Measurements from ENCODE around the gene CASP7. TPM values are rescaled to one million over a fixed set of nuclear protein-coding genes. Genes with fewer than 3 reads are reported as not detected.

The CASP7 gene
- total and polyA plus RNA-seq, 2 of the 8 experiments (the other 6 are each of a cell fraction or from before 2014, with no cell fraction given), result 2.3 to 4.1 TPM

GRCh38 chr10:113775686-113776294, 96.1 kb downstream of the CASP7 start:
- H3K23ac ChIP-seq (ENCODE audit: insufficient read length), result no peak overlapping the region
- 79% methylated on average over 4 of the region's 4 CpGs; no CpG with 5 or more reads in 1 of the 2 experiments for WGBS, 2 experiments (ENCODE audit: extremely low coverage in 1 of 2, insufficient coverage in 1 of 2, insufficient read length in 1 of 2, insufficient replicate concordance in 2 of 2, low coverage in 1 of 2, low lambda C conversion rate in 2 of 2, missing lambda C conversion rate in 1 of 2)
- H3K18ac ChIP-seq (ENCODE audit: extremely low read depth, low read length), result no peak overlapping the region
- H4K5ac ChIP-seq (ENCODE audit: insufficient read length, low read depth, low read length), result no peak overlapping the region
- POLR2A ChIA-PET (ENCODE audit: partially characterized antibody), result no interaction called here
- H2BK5ac ChIP-seq (ENCODE audit: low read depth, low read length), result no peak overlapping the region
- H3K27me3 ChIP-seq (replicated peaks in 1 of 4; ENCODE audit: control insufficient read depth in 3 of 4, extremely low read depth in 1 of 4, insufficient read depth in 3 of 4, low read length in 3 of 4), result no peaks in the 10 kb centered on the region
- no peak overlapping the region for H3K4me2 ChIP-seq (ENCODE audit: insufficient read depth in 1 of 2, low read depth in 2 of 2, low read length in 2 of 2)
- no peaks in the 10 kb centered on the region for H3K79me2 ChIP-seq (ENCODE audit: control insufficient read depth in 1 of 2, insufficient read depth in 2 of 2, low read length in 2 of 2)
- no peak overlapping the region for H3K9ac ChIP-seq (replicated peaks in 1 of 4; ENCODE audit: extremely low read depth in 1 of 4, low read depth in 3 of 4, low read length in 3 of 4)
- H3K27ac ChIP-seq (ENCODE audit: low read depth, low read length), result no peak overlapping the region
- H3K36me3 ChIP-seq (ENCODE audit: control insufficient read depth in 2 of 4, insufficient read depth in 4 of 4, low read length in 3 of 4), result no peaks in the 10 kb centered on the region
- DNase-seq (ENCODE audit: low read depth in 1 of 2, low spot score in 2 of 2), result no peak
- no peak overlapping the region for H2AFZ ChIP-seq (ENCODE audit: low read length)
- no peak overlapping the region for H3K14ac ChIP-seq (ENCODE audit: insufficient read length)
- no peak overlapping the region for H3K4me3 ChIP-seq (ENCODE audit: extremely low read depth in 1 of 4, insufficient read depth in 2 of 4, low read depth in 3 of 4, low read length in 4 of 4)
- CTCF ChIA-PET (ENCODE audit: partially characterized antibody), result interaction anchor here (1.1 to 1.9 kb wide), 3 partner anchors 19 to 32 kb away, joined by 3 to 5 read pairs (median 5); no protein-coding TSS in a partner anchor
- H3K56ac ChIP-seq (replicated peaks; ENCODE audit: insufficient read length, low read depth, low read length), result no peak overlapping the region
- H3K4me1 ChIP-seq (replicated peaks in 1 of 4; ENCODE audit: control insufficient read depth in 3 of 4, insufficient read depth in 4 of 4, low read length in 3 of 4), result peaks cover 0 to under 1% (median 0%) of the 10 kb centered on the region in 4 experiments; a peak in 1 of 7 replicates
- no peak overlapping the region for H2BK120ac ChIP-seq (replicated peaks; ENCODE audit: low read depth, low read length)
- no peak overlapping the region for H3K4ac ChIP-seq (replicated peaks; ENCODE audit: insufficient read length, low read depth, low read length)
- TF ChIP-seq RBBP5 (IDR thresholded peaks at IDR 0.05; ENCODE audit: borderline replicate concordance, low read depth, low read length) (no peak), KDM5A (IDR thresholded peaks at IDR 0.05; ENCODE audit: low read length) (no peak), CTCF (IDR thresholded peaks at IDR 0.05; ENCODE audit: control extremely low read depth in 1 of 3, insufficient read depth in 1 of 3, low read depth in 1 of 3, low read length in 3 of 3) (peak in 2 of 3 experiments; percentile 12 to 23; a peak in 1 of 4 replicates), PHF8 (conservative IDR thresholded peaks at IDR 0.05; ENCODE audit: low read depth, low read length) (no peak)
- H2AK5ac ChIP-seq (ENCODE audit: low read depth, low read length), result no peak overlapping the region
- H2BK15ac ChIP-seq (ENCODE audit: low read length), result no peak overlapping the region
- H2BK12ac ChIP-seq (ENCODE audit: low read depth, low read length), result no peak overlapping the region
- no peak overlapping the region for H4K8ac ChIP-seq (ENCODE audit: extremely low read depth, insufficient read depth, low read length)
- no peaks in the 10 kb centered on the region for H3K79me1 ChIP-seq (ENCODE audit: low read depth, low read length)
- no peaks in the 10 kb centered on the region for H3K9me3 ChIP-seq (ENCODE audit: insufficient read depth in 2 of 2, low read depth in 1 of 2, low read length in 1 of 2)
- no peak for FAIRE-seq
- no peaks in the 10 kb centered on the region for H3K23me2 ChIP-seq (ENCODE audit: low read depth, low read length)
- no peak overlapping the region for H2BK20ac ChIP-seq (ENCODE audit: low read length)
- H4K20me1 ChIP-seq (replicated peaks in 1 of 2; ENCODE audit: control insufficient read depth in 1 of 2, insufficient read depth in 2 of 2, low read length in 2 of 2), result no peaks in the 10 kb centered on the region
- H4K91ac ChIP-seq (replicated peaks; ENCODE audit: insufficient read length, low read length), result no peak overlapping the region
